ENCODE data around the gene TRIL.

- TF ChIP-seq, protein P1, sequence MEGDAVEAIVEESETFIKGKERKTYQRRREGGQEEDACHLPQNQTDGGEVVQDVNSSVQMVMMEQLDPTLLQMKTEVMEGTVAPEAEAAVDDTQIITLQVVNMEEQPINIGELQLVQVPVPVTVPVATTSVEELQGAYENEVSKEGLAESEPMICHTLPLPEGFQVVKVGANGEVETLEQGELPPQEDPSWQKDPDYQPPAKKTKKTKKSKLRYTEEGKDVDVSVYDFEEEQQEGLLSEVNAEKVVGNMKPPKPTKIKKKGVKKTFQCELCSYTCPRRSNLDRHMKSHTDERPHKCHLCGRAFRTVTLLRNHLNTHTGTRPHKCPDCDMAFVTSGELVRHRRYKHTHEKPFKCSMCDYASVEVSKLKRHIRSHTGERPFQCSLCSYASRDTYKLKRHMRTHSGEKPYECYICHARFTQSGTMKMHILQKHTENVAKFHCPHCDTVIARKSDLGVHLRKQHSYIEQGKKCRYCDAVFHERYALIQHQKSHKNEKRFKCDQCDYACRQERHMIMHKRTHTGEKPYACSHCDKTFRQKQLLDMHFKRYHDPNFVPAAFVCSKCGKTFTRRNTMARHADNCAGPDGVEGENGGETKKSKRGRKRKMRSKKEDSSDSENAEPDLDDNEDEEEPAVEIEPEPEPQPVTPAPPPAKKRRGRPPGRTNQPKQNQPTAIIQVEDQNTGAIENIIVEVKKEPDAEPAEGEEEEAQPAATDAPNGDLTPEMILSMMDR (IDR thresholded peaks at IDR 0.05): no peak
- TF ChIP-seq POLR2A (IDR thresholded peaks at IDR 0.05): no peak
Measured at GRCh38 chr7:28939844-28940544, 18.1 kb downstream of the TRIL start.
